ENCODE measurements around the gene DGCR2.
"Not testable (repeated sequence)": the region's sequence is repeated elsewhere in the genome, so short reads cannot be mapped to it uniquely, and the experiment has no call there.

DGCR2 gene

GRCh38 chr22:19085233-19085718 is 36.9 kb downstream of the DGCR2 start:
- no peaks in the 10 kb centered on the region for H3K4me1 ChIP-seq (ENCODE audit: control insufficient read depth, low read depth, low read length)
- H3K36me3 ChIP-seq (ENCODE audit: control insufficient read depth, low read depth, low read length), result peaks cover 10% of the 10 kb centered on the region
- no peak overlapping the region for H3K4me3 ChIP-seq (ENCODE audit: low read length)
- H3K9me3 ChIP-seq (ENCODE audit: control insufficient read depth, low read depth, low read length), result no peaks in the 10 kb centered on the region
- H3K27ac ChIP-seq (ENCODE audit: low read length), result no peak overlapping the region
- H3K27me3 ChIP-seq (ENCODE audit: control insufficient read depth, insufficient read depth, low read length), result no peaks in the 10 kb centered on the region
- no peak overlapping the region for H3K9ac ChIP-seq (ENCODE audit: low read length)

GRCh38 chr22:19084586-19084985 is 37.6 kb downstream of the DGCR2 start:
- H3K36me3 ChIP-seq (ENCODE audit: control insufficient read depth, low read depth, low read length), result peaks cover 10% of the 10 kb centered on the region
- not testable (repeated sequence) for H3K9me3 ChIP-seq (ENCODE audit: control insufficient read depth, low read depth, low read length); H3K4me3 ChIP-seq (ENCODE audit: low read length); H3K27ac ChIP-seq (ENCODE audit: low read length); H3K9ac ChIP-seq (ENCODE audit: low read length); H3K27me3 ChIP-seq (ENCODE audit: control insufficient read depth, insufficient read depth, low read length); H3K4me1 ChIP-seq (ENCODE audit: control insufficient read depth, low read depth, low read length)

- H3K27me3 ChIP-seq (ENCODE audit: control insufficient read depth, insufficient read depth, low read length); H3K4me3 ChIP-seq (ENCODE audit: low read length); H3K36me3 ChIP-seq (ENCODE audit: control insufficient read depth, low read depth, low read length); H3K9me3 ChIP-seq (ENCODE audit: control insufficient read depth, low read depth, low read length); H3K9ac ChIP-seq (ENCODE audit: low read length); H3K4me1 ChIP-seq (ENCODE audit: control insufficient read depth, low read depth, low read length); H3K27ac ChIP-seq (ENCODE audit: low read length): not testable (repeated sequence)
Observed at GRCh38 chr22:19084126-19084525, 38.1 kb downstream of the DGCR2 start.

- Histone ChIP-seq H3K4me1 (ENCODE audit: control insufficient read depth, low read depth, low read length) (no peaks in the 10 kb centered on the region), H3K9ac (ENCODE audit: low read length) (no peak overlapping the region), H3K27me3 (ENCODE audit: control insufficient read depth, insufficient read depth, low read length) (no peaks in the 10 kb centered on the region), H3K4me3 (ENCODE audit: low read length) (no peak overlapping the region), H3K36me3 (ENCODE audit: control insufficient read depth, low read depth, low read length) (peaks cover 5% of the 10 kb centered on the region), H3K9me3 (ENCODE audit: control insufficient read depth, low read depth, low read length) (no peaks in the 10 kb centered on the region), H3K27ac (ENCODE audit: low read length) (no peak overlapping the region)
Observed at GRCh38 chr22:19082793-19083192, 39.4 kb downstream of the DGCR2 start.

GRCh38 chr22:19082101-19082500 is 40.1 kb downstream of the DGCR2 start:
- Histone ChIP-seq H3K27me3 (ENCODE audit: control insufficient read depth, insufficient read depth, low read length) (no peaks in the 10 kb centered on the region), H3K4me1 (ENCODE audit: control insufficient read depth, low read depth, low read length) (no peaks in the 10 kb centered on the region), H3K27ac (ENCODE audit: low read length) (no peak overlapping the region), H3K36me3 (ENCODE audit: control insufficient read depth, low read depth, low read length) (peaks cover 5% of the 10 kb centered on the region), H3K9ac (ENCODE audit: low read length) (no peak overlapping the region), H3K4me3 (ENCODE audit: low read length) (no peak overlapping the region), H3K9me3 (ENCODE audit: control insufficient read depth, low read depth, low read length) (no peaks in the 10 kb centered on the region)

- no peaks in the 10 kb centered on the region for H3K4me1 ChIP-seq (ENCODE audit: control insufficient read depth, low read depth, low read length)
- H3K9ac ChIP-seq (ENCODE audit: low read length), result no peak overlapping the region
- H3K4me3 ChIP-seq (ENCODE audit: low read length), result no peak overlapping the region
- H3K36me3 ChIP-seq (ENCODE audit: control insufficient read depth, low read depth, low read length), result no peaks in the 10 kb centered on the region
- H3K9me3 ChIP-seq (ENCODE audit: control insufficient read depth, low read depth, low read length), result no peaks in the 10 kb centered on the region
- no peak overlapping the region for H3K27ac ChIP-seq (ENCODE audit: low read length)
- no peaks in the 10 kb centered on the region for H3K27me3 ChIP-seq (ENCODE audit: control insufficient read depth, insufficient read depth, low read length)
Observed at GRCh38 chr22:19081351-19081750, 40.9 kb downstream of the DGCR2 start.

GRCh38 chr22:19080853-19081252 is 41.4 kb downstream of the DGCR2 start:
- no peaks in the 10 kb centered on the region for H3K9me3 ChIP-seq (ENCODE audit: control insufficient read depth, low read depth, low read length)
- H3K27ac ChIP-seq (ENCODE audit: low read length), result no peak overlapping the region
- H3K27me3 ChIP-seq (ENCODE audit: control insufficient read depth, insufficient read depth, low read length), result no peaks in the 10 kb centered on the region
- no peak overlapping the region for H3K4me3 ChIP-seq (ENCODE audit: low read length)
- H3K9ac ChIP-seq (ENCODE audit: low read length), result no peak overlapping the region
- no peaks in the 10 kb centered on the region for H3K4me1 ChIP-seq (ENCODE audit: control insufficient read depth, low read depth, low read length)
- H3K36me3 ChIP-seq (ENCODE audit: control insufficient read depth, low read depth, low read length), result no peaks in the 10 kb centered on the region

- Histone ChIP-seq H3K9ac (ENCODE audit: low read length) (no peak overlapping the region), H3K4me3 (ENCODE audit: low read length) (no peak overlapping the region), H3K27ac (ENCODE audit: low read length) (no peak overlapping the region), H3K9me3 (ENCODE audit: control insufficient read depth, low read depth, low read length) (no peaks in the 10 kb centered on the region), H3K4me1 (ENCODE audit: control insufficient read depth, low read depth, low read length) (no peaks in the 10 kb centered on the region), H3K36me3 (ENCODE audit: control insufficient read depth, low read depth, low read length) (no peaks in the 10 kb centered on the region), H3K27me3 (ENCODE audit: control insufficient read depth, insufficient read depth, low read length) (no peaks in the 10 kb centered on the region)
Observed at GRCh38 chr22:19079691-19080090, 42.5 kb downstream of the DGCR2 start.

- H3K9me3 ChIP-seq (ENCODE audit: control insufficient read depth, low read depth, low read length), result no peaks in the 10 kb centered on the region
- no peaks in the 10 kb centered on the region for H3K4me1 ChIP-seq (ENCODE audit: control insufficient read depth, low read depth, low read length)
- H3K27ac ChIP-seq (ENCODE audit: low read length), result no peak overlapping the region
- no peaks in the 10 kb centered on the region for H3K27me3 ChIP-seq (ENCODE audit: control insufficient read depth, insufficient read depth, low read length)
- no peaks in the 10 kb centered on the region for H3K36me3 ChIP-seq (ENCODE audit: control insufficient read depth, low read depth, low read length)
- H3K4me3 ChIP-seq (ENCODE audit: low read length), result no peak overlapping the region
- H3K9ac ChIP-seq (ENCODE audit: low read length), result no peak overlapping the region
Observed at GRCh38 chr22:19075404-19075803, 46.8 kb downstream of the DGCR2 start.

- not testable (repeated sequence) for H3K9me3 ChIP-seq (ENCODE audit: control insufficient read depth, low read depth, low read length); H3K4me1 ChIP-seq (ENCODE audit: control insufficient read depth, low read depth, low read length); H3K27me3 ChIP-seq (ENCODE audit: control insufficient read depth, insufficient read depth, low read length); H3K27ac ChIP-seq (ENCODE audit: low read length); H3K36me3 ChIP-seq (ENCODE audit: control insufficient read depth, low read depth, low read length); H3K9ac ChIP-seq (ENCODE audit: low read length); H3K4me3 ChIP-seq (ENCODE audit: low read length)
Observed at GRCh38 chr22:19072853-19073252, 49.4 kb downstream of the DGCR2 start.

- Histone ChIP-seq H3K27me3 (ENCODE audit: control insufficient read depth, insufficient read depth, low read length) (no peaks in the 10 kb centered on the region), H3K36me3 (ENCODE audit: control insufficient read depth, low read depth, low read length) (peaks cover 14% of the 10 kb centered on the region), H3K9ac (ENCODE audit: low read length) (no peak overlapping the region), H3K27ac (ENCODE audit: low read length) (no peak overlapping the region), H3K4me1 (ENCODE audit: control insufficient read depth, low read depth, low read length) (no peaks in the 10 kb centered on the region), H3K9me3 (ENCODE audit: control insufficient read depth, low read depth, low read length) (no peaks in the 10 kb centered on the region), H3K4me3 (ENCODE audit: low read length) (no peak overlapping the region)
Observed at GRCh38 chr22:19070397-19071169, 51.6 kb downstream of the DGCR2 start.

GRCh38 chr22:19069451-19069850 is 52.8 kb downstream of the DGCR2 start:
- Histone ChIP-seq H3K4me1 (ENCODE audit: control insufficient read depth, low read depth, low read length) (no peaks in the 10 kb centered on the region), H3K4me3 (ENCODE audit: low read length) (no peak overlapping the region), H3K36me3 (ENCODE audit: control insufficient read depth, low read depth, low read length) (peaks cover 24% of the 10 kb centered on the region), H3K9me3 (ENCODE audit: control insufficient read depth, low read depth, low read length) (no peaks in the 10 kb centered on the region), H3K9ac (ENCODE audit: low read length) (no peak overlapping the region), H3K27ac (ENCODE audit: low read length) (no peak overlapping the region), H3K27me3 (ENCODE audit: control insufficient read depth, insufficient read depth, low read length) (no peaks in the 10 kb centered on the region)
